Stimulated activated CD4-positive, alpha-beta T cell treated with anti-CD3 and anti-CD28 coated beads, Interleukin-1b, Interleukin-23, amount 100 ng/mL, for 24 hours (primary cell): ENCODE measurements around the gene NFIC.

Source experiments
- DNase-seq, 4 experiments: peaks; one replicate each; pipeline ENCODE4 v3.0.0-alpha.2; 2020; ENCODE audit warnings: low read depth in 4 of 4, low spot score in 1 of 4

Gene NFIC

DNA sequence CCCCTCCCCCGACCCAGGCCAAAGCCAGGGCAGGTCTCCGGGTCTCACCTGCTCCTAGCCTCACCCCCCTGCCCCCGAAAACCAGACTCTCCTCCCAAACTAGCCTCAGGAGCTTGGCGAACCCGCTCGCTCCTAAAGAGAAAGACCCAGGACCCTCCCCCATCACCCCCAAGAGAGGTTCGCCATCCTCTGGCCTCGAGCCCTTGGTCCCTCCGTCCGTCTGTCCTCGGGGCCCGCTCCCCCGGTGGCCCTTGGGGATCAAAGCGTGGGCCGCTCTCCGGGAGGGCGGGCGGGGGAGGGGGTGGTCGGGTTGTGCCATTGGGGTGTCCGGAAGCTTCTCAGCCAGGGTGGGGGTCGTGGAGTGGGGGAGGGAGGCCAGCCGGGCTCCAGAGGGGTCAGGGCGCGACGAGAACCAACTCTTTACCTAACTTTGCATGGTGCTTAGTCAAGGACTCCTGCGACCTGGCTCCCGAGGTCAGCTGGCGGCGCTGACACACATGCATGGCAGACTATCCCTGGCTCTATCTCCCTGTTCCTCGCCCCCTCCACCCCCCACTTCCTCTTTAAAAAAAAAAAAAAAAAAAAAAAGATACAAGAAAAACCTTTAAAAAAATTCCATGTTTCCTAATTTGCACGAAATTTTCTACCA is 98.3 kb downstream of the NFIC start:
- no peak for DNase-seq

GRCh38 chr19:3465552-3465951 is 99.2 kb downstream of the NFIC start:
- DNase-seq: no peak

DNA sequence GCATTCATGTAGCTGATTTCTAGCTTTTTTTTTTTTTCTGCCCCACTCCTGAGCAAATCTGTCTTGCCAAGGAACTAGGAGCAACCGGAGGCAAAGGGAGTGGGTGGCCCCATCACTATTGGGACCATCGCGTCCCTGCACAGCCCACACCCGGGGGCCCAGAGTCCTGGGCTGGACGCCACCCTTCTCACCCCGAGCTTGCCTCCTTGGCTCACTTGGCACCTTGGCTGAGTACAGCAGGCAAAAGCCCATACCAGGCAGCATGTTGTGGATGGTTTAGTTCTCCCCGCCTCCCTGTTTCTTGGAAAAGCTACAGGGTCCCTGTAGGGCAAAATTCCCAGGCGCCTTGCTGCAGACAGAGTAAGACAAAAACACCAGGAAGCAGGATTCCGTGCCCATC is 100.3 kb downstream of the NFIC start:
- no peak for DNase-seq

- no peak for DNase-seq
These were observed 101.2 kb downstream of the NFIC start for GRCh38 chr19:3467437-3468198.

- DNase-seq: no peak
These were observed 101.8 kb downstream of the NFIC start for GRCh38 chr19:3468211-3468610.

DNA sequence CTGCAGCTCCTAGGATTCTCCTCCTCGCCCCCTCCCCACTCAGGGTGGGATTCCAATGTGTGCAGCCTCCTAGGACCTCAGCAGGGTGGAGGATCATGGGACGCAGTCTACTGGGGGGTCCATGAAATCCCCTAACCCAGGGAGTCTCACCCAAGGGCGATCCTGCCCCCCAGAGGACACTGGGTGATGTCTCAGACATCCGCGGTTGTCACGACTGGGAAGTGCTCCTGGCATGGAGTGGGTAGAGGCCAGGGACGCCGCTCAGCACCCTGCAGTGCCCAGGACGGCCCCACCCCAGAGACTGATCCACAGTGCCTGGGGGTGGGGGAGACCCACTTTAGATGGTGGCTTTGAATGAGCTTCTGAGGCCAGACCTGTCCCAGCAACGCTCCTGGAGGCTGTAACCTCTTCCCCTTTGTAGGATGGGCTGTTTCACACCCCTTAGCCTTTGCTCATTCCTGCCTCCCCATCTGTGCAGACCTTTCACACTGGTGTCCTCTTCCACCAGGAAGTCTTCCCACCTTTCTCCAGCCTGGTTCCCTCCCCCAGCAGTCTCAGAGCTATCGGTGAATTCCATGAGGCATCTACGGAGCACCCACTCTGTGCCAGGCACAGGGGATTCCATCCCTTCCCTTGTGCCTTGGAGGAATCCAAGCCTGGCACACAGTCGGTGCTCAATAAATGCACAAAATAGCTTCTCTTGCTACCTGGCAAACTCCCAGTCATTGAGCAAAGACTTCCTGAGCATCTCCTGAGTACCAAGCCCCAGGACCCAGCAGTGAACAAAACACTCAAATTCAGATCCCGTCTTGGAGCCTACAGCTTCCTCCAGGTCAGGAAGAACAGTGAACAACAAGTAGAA is 103.5 kb downstream of the NFIC start:
- no peak for DNase-seq

GRCh38 chr19:3470500-3471128 is 104.2 kb downstream of the NFIC start:
- no peak for DNase-seq

GRCh38 chr19:3471954-3472655 is 105.7 kb downstream of the NFIC start:
- peak in 3 of 4 experiments; percentile 21 to 34 (median 28) for DNase-seq

DNA sequence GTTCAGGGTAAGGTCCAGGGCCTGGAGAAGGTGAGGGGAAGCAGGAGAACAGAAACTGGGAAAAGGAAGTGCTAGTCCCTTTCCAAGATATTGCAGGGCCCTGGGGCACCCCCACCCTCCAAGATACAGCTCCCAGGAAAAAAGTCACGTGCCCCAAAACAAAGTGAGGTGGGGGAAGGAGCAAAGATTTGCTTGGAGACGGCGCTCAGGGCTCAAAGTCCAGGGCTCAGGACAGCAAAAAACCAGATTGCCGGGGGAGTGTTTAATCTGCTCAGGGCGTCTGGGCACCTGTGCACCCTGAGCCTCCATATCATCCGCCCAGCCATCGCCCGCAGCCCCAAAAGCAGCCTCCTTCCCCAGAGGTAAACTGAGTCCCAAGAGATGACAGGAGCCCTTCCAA is 107.6 kb downstream of the NFIC start:
- DNase-seq: no peak

GRCh38 chr19:3474614-3475013 is 108.2 kb downstream of the NFIC start:
- DNase-seq: no peak

- DNase-seq: no peak
These were observed 109.1 kb downstream of the NFIC start for GRCh38 chr19:3475449-3475848.

DNA sequence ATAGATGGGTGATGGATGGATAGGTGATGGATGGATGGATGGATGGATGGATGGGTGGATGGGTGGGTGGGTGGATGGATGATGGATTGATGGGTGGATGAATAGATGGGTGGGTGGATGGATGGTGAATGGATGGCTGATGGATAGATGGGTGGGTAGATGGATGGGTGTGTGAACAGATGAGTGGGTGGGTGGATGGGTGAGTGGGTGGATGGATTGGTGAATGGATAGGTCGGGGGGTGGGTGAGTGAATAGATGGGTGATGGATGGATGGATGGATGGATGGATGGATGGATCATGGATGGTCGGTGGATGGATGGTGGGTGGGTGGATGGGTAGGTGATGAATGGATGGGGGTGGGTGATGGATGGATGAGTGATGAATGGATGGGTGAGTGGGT is 110.4 kb downstream of the NFIC start:
- no peak for DNase-seq

- DNase-seq: no peak
These were observed 111.1 kb downstream of the NFIC start for GRCh38 chr19:3477506-3477905.

DNA sequence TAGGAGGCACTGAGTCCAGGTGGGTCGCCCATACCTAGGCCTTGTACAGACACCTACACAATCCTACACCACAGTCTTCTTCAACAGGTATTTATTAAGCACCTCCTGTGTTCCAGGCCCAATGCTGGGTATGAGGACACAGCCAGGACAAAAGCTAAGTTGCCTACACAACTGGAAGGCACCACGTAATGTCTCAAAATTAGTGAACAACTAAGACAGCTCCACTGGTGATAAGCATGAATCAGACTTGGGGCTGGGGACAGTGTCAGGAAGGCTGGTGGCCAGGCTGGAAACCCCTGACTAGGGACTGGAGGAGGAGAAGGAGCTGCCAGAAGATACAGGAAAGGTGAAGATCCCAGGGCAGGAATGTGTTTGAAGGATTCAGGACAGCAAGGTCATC is 111.6 kb downstream of the NFIC start:
- no peak for DNase-seq

DNA sequence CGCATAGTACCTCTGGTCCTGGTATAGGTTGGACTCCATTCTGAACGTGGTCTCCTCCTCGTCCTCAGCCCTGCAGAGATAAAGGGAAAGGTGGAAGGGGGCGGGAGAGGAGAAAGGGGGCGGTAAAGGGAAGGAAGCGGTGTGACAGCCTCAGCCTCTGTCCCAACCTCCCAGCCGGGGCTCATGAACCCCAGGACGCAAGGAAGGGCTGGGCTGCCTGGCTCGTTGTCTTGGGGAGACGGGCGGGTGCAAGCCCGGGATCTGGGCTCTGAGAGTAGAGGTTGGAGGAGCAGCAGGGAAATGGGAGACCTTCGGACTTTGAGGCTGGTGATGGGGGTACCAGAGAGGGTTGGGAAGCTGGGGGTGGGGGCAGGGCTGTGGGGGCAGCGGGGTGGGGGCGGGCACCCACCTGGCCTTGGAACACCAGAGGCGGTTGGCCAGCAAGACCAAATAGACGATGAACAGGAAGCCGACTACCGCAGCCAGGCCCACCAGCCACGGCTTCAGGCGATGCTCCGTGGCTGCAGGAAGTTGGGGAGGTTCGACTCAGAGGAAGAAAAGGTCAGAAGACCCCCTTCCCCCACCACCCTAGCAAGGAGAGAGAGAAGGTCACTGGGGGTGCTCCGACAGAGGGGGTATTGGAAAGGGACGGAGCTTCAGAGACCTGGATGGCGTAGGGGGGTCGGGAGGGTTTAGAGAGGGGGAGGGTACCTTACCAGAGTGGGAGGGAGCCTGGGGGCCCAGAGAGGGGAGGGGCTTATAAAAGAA is 112.2 kb downstream of the NFIC start:
- DNase-seq: no peak

DNA sequence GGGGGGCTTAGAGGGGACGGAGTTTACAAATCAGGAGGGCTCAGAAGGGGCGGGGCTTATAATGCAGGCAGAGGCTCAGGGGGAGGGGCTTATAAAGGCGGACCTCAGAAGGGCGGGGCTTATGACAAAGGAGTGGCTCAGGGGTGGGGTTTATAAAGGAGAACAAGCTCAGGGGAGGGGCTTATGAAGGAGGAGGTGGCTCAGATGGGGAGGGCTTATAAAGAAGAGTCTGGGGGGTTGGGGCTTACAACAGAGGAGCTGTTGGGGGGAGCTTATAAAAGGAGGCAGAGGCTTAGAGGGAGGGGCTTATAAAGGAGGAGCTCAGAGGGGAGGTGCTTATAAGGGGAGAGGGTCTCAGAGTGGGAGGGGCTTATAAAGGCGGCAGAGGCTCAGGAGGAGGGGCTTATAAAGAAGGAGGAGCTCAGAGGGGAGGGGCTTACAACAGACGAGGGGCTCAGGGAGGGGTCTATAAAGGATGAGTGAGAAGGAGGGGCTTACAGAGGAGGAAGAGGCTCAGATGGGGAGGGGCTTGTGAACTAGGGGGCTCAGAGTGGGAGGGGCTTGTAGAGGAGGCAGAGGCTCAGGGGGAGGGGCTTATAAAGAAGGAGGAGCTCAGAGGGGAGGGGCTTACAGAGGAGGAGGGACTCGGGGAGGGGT is 112.9 kb downstream of the NFIC start:
- no peak for DNase-seq

GRCh38 chr19:3479834-3480215 is 113.4 kb downstream of the NFIC start:
- DNase-seq: no peak

GRCh38 chr19:3480383-3481091 is 114.2 kb downstream of the NFIC start, which contains the start of gene SMIM24:
SMIM24 (minus strand) TSS chr19:3480525; CDS start chr19:3480463, 62 bp downstream.
- no peak for DNase-seq
